Prostate gland (tissue), 2 donors: ENCODE data around the gene STMP1.

Experiments
- POLR2A ChIP-seq: fragments of 450-650 bp; IDR thresholded peaks from one replicate; pipeline ENCODE4 v1.6.1; 2016; ENCODE audit warnings: antibody characterized with exemption, mild to moderate bottlenecking
- POLR2AphosphoS5 ChIP-seq: sonication (generic); formaldehyde crosslinking; IDR thresholded peaks from one replicate; pipeline ENCODE4 v1.6.1; 2017; ENCODE audit warnings: antibody characterized with exemption
- TF ChIP-seq, protein P1 (sequence below), 4 experiments: fragments of 200-600 bp in 2 of 4; fragments of 450-650 bp in 2 of 4; sonication (generic) in 2 of 4; IDR thresholded peaks; 1 replicate in 3 of 4; 2 replicates in 1 of 4; pipeline ENCODE4 v1.5.1; 2016 to 2019; ENCODE audit warnings: antibody characterized with exemption in 4 of 4, mild to moderate bottlenecking in 2 of 4, moderate library complexity in 2 of 4

DNA sequence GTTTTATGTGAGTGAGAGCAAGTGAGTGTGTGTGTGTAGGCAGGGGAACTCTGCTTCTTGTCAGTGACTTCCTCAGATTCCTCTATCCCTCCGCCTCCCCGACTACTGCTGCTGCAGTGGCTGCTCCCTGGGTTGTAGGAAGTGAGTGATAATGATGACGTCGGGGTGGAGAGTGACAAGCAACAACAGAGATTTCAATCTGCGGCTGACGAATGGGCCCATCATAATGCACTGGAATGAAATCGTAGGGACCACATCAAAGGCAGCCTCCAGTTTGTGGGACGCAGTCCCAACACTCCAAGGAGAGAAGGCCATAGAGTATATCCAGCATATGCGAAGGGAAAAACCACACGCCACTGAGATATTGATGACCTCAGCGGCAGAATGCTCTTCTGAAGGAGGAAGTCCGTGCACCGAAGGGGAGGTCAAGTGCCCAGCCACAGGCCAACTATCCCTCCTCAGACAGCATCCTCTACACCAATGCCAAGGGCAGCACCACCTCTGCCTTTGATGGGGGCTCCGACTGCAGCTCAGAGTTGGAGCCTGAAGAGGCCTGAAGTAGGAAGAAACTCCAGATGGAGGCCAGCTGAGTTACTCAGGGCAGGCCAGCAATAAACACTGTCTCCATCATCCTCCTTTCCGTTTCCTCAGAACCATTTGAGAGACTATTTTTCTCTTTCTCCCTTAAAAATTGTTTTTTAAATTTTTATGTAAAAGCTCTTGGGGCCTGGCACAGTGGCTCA, 11.3 kb upstream of the STMP1 start:
- TF ChIP-seq, protein P1, sequence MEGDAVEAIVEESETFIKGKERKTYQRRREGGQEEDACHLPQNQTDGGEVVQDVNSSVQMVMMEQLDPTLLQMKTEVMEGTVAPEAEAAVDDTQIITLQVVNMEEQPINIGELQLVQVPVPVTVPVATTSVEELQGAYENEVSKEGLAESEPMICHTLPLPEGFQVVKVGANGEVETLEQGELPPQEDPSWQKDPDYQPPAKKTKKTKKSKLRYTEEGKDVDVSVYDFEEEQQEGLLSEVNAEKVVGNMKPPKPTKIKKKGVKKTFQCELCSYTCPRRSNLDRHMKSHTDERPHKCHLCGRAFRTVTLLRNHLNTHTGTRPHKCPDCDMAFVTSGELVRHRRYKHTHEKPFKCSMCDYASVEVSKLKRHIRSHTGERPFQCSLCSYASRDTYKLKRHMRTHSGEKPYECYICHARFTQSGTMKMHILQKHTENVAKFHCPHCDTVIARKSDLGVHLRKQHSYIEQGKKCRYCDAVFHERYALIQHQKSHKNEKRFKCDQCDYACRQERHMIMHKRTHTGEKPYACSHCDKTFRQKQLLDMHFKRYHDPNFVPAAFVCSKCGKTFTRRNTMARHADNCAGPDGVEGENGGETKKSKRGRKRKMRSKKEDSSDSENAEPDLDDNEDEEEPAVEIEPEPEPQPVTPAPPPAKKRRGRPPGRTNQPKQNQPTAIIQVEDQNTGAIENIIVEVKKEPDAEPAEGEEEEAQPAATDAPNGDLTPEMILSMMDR (IDR thresholded peaks at IDR 0.05): no peak
- TF ChIP-seq POLR2A (no peak), POLR2AphosphoS5 (no peak)
